Mucosa of stomach (tissue), 1 donor: ENCODE results near the gene CCNB2.
"Not testable (repeated sequence)": the region's sequence is repeated elsewhere in the genome, so short reads cannot be mapped to it uniquely, and the experiment has no call there.

ENCODE experiments used
- H3K27me3 ChIP-seq: one replicate; pipeline ENCODE4 v1.7.0; 2013; ENCODE audit warnings: mild to moderate bottlenecking, low read length; ENCODE audit not compliant: control insufficient read depth, insufficient read depth
- H3K36me3 ChIP-seq: one replicate; pipeline ENCODE4 v1.7.0; 2013; ENCODE audit warnings: low read length; ENCODE audit not compliant: control insufficient read depth, insufficient read depth
- H3K4me1 ChIP-seq: one replicate; pipeline ENCODE4 v1.7.0; 2013; ENCODE audit warnings: mild to moderate bottlenecking, low read length; ENCODE audit not compliant: control insufficient read depth, insufficient read depth
- H3K4me3 ChIP-seq: one replicate; pipeline ENCODE4 v1.7.0; 2013; ENCODE audit warnings: low read length
- H3K9ac ChIP-seq: one replicate; pipeline ENCODE4 v1.7.0; 2013; ENCODE audit warnings: mild to moderate bottlenecking, low read length, moderate library complexity
- H3K9me3 ChIP-seq: one replicate; pipeline ENCODE4 v1.7.0; 2013; ENCODE audit warnings: mild to moderate bottlenecking, low read length, moderate library complexity; ENCODE audit not compliant: control insufficient read depth
- donor health status: Pancreatic carcinoma.

Gene CCNB2

GRCh38 chr15:59157840-59158700 lies 53.1 kb downstream of the CCNB2 start:
- no peak overlapping the region for H3K9ac ChIP-seq
- H3K4me1 ChIP-seq: no peaks in the 10 kb centered on the region
- H3K9me3 ChIP-seq: no peaks in the 10 kb centered on the region
- H3K27me3 ChIP-seq: no peaks in the 10 kb centered on the region
- no peak overlapping the region for H3K4me3 ChIP-seq
- H3K36me3 ChIP-seq: peaks cover 5% of the 10 kb centered on the region

DNA sequence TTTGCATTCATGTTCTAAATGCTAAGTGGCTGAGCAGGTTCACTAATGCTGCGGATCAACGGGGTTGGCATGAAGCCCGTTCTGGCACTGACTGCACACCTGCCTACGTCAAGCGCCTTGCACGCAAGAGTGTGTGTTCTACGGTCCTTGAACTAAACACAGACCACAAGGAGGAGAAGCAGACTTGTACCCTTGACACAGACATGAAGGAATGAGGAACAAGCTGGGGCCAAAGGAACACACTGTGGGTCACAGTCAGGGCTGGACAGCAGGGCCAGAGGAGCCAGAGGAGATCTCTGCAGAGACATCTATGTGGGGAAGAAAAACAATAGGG lies 53.7 kb downstream of the CCNB2 start:
- Histone ChIP-seq H3K9ac (no peak overlapping the region), H3K4me1 (no peaks in the 10 kb centered on the region), H3K9me3 (no peaks in the 10 kb centered on the region), H3K27me3 (no peaks in the 10 kb centered on the region), H3K36me3 (no peaks in the 10 kb centered on the region), H3K4me3 (no peak overlapping the region)

DNA sequence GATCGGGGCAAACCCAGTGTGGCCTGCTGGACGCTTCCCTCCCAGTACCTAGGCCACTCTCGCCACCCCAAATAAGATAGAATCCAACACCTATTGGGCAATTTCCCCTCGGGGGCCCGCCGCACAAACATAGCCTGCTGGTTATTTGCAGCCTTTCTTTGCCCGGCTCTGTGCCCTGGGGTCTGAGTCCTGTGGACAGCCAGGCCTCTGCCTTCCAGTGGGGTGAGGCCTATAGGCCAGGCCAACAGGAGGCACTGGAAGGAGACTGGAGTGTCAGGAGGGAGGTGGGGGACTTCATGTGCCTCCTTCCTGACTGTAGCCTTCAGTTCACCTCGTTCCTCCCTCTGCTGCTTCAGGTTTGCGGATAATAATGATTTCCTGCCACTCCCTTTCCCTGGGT lies 54.3 kb downstream of the CCNB2 start:
- H3K4me3 ChIP-seq: no peak overlapping the region
- no peaks in the 10 kb centered on the region for H3K4me1 ChIP-seq
- H3K27me3 ChIP-seq: no peaks in the 10 kb centered on the region
- H3K9me3 ChIP-seq: no peaks in the 10 kb centered on the region
- no peak overlapping the region for H3K9ac ChIP-seq
- no peaks in the 10 kb centered on the region for H3K36me3 ChIP-seq

- no peaks in the 10 kb centered on the region for H3K4me1 ChIP-seq
- no peaks in the 10 kb centered on the region for H3K36me3 ChIP-seq
Observed at GRCh38 chr15:59160880-59161593, 56.1 kb downstream of the CCNB2 start.

DNA sequence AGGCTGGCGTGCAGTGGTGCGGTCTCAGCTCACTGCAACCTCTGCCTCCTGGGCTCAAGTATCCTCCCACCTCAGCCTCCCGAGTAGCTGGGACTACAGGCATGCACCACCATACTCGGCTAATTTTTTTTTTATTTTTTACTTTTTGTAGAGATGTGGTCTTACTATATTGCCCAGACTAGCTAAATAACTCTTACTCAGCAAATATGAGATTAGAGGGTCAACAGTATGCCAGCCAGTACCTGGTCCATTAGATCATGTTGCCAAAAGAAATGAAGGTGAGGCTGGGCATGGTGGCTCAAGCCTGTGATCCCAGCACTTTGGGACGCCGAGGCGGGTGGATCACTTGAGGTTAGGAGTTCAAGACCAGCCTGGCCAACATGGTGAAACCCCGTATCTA lies 57.1 kb downstream of the CCNB2 start:
- H3K9ac ChIP-seq, H3K36me3 ChIP-seq, H3K4me1 ChIP-seq, H3K4me3 ChIP-seq, H3K27me3 ChIP-seq, H3K9me3 ChIP-seq: not testable (repeated sequence)

More at GRCh38 chr15:59160880-59161593, 56.1 kb downstream of the CCNB2 start:
- H3K27me3 ChIP-seq: no peaks in the 10 kb centered on the region
- no peak overlapping the region for H3K9ac ChIP-seq
- H3K4me3 ChIP-seq: no peak overlapping the region
- no peaks in the 10 kb centered on the region for H3K9me3 ChIP-seq

DNA sequence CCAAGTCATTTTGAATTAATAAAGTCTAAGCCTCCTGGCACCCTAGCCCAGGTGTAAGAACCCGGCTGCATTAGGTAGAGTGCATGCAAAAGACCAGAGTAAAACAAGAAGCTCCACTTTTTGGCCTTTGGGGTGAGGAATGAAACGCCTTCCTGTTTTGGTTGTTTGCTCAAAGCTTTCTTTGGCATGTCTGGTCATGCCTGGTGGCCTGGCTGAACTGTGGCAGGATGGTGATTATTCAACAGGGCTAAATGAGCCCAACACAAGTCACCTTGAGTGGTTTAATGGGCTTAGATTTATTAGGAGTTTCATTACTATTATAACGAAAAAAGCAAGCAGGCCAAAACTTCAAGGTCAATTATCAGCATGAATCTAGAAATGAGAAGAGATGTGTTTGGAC lies 60.8 kb downstream of the CCNB2 start:
- Histone ChIP-seq H3K4me1 (peaks cover 10% of the 10 kb centered on the region), H3K4me3 (no peak overlapping the region), H3K27me3 (no peaks in the 10 kb centered on the region), H3K9me3 (no peaks in the 10 kb centered on the region), H3K36me3 (no peaks in the 10 kb centered on the region), H3K9ac (no peak overlapping the region)

DNA sequence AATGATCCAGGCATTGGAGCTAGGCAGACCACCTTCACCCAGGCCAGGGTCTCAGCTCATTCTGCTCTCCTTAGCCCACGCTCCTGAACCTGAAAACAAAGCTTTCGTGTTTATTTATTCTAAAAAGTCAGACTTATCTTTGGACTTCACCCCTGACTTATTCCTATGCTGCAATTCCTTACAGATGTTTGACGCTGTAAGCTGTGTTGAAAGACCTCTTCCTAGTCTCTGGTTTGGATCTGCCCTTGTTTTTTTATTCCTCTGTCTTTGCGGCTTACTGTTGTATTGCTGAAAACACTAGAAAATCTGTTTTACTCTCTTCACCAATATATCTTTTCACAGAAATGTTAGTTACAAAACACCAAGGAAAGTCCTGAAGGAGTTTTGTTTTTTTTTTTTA lies 61.2 kb downstream of the CCNB2 start:
- no peak overlapping the region for H3K9ac ChIP-seq
- H3K9me3 ChIP-seq: no peaks in the 10 kb centered on the region
- no peak overlapping the region for H3K4me3 ChIP-seq
- H3K36me3 ChIP-seq: no peaks in the 10 kb centered on the region
- H3K4me1 ChIP-seq: peaks cover 10% of the 10 kb centered on the region
- no peaks in the 10 kb centered on the region for H3K27me3 ChIP-seq

DNA sequence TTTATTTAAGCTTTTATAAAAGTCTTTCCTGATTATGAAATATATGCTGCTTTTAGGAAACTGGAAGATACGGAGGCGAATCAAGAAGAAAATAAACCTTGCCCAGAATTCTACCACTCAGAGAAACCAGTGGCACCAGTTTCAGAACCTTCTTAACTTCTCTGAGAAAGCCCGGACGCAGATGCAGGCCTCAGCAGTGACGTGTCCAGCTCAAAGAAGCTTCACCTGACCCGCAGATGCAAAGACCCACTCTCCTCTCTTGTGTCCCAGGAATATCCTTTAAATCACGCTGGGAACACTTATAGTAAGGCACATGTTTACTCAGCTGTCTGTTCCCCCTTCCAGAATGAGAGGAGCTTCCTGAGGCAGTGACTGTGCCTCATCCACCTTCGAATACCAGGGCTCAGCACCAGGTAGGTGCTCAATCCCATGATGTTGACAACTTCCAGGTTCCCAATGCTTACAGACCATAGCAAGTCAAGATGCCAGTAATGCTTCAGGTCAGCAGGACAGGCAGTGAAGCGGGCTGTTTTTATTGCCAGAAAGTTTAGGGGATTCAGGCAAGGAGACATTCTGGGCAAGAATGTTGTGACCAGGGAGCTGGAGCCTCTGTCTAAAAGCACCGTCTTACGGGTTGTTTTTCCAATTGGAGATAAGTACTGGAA lies 61.8 kb downstream of the CCNB2 start:
- Histone ChIP-seq H3K9me3 (no peaks in the 10 kb centered on the region), H3K36me3 (no peaks in the 10 kb centered on the region), H3K4me1 (peaks cover 10% of the 10 kb centered on the region), H3K4me3 (no peak overlapping the region), H3K9ac (no peak overlapping the region), H3K27me3 (no peaks in the 10 kb centered on the region)

DNA sequence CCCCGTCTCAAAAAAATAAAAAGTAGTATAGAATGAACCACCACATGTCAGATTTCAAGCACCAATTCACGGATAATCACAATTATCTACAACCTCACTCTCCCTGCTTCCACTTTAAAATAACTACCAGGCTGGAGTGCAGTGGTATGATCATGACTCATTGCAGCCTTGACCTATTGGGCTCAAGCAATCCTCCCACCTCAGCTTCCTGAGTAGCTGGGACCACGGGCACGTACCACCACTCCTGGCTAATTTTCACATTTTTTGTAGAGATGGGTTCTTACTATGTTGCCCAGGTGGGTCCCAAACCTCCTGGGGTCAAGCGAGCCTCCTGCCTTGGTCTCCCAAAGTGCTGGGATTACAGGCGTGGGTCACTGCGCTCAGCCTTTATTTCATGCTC lies 63.6 kb downstream of the CCNB2 start:
- H3K4me3 ChIP-seq: no peak overlapping the region
- H3K9me3 ChIP-seq: no peaks in the 10 kb centered on the region
- H3K27me3 ChIP-seq: no peaks in the 10 kb centered on the region
- no peak overlapping the region for H3K9ac ChIP-seq
- no peaks in the 10 kb centered on the region for H3K36me3 ChIP-seq
- H3K4me1 ChIP-seq: peaks cover 10% of the 10 kb centered on the region

DNA sequence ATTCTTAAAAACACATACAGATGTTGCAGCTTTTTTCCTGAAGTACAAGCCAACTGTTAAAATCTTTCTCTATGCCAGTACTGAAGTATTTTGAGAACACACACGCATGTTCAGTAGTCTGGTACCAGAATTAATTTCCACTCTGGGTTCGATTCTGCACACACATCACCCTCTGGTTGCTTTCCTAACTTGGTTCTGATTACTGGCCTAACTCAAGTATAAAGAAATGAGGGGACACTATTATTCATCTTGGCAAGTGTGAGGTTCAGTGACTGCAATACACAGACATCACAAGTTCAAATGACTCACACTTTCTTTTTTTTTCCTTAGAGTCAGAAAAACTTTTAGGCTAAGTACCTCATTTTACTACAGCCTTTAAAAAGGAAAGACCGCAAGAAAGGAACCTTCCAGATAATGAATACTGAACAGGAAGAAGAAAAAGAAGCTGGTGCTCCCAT lies 64.3 kb downstream of the CCNB2 start:
- Histone ChIP-seq H3K4me1 (peaks cover 13% of the 10 kb centered on the region), H3K4me3 (no peak overlapping the region), H3K9me3 (no peaks in the 10 kb centered on the region), H3K36me3 (no peaks in the 10 kb centered on the region), H3K27me3 (no peaks in the 10 kb centered on the region), H3K9ac (no peak overlapping the region)

GRCh38 chr15:59170295-59171066 lies 65.5 kb downstream of the CCNB2 start:
- H3K4me3 ChIP-seq: no peak overlapping the region
- H3K36me3 ChIP-seq: no peaks in the 10 kb centered on the region
- H3K9ac ChIP-seq: no peak overlapping the region
- no peaks in the 10 kb centered on the region for H3K9me3 ChIP-seq
- H3K27me3 ChIP-seq: no peaks in the 10 kb centered on the region
- peaks cover 25% of the 10 kb centered on the region for H3K4me1 ChIP-seq

- Histone ChIP-seq H3K4me1 (peaks cover 28% of the 10 kb centered on the region), H3K9ac (no peak overlapping the region), H3K36me3 (no peaks in the 10 kb centered on the region), H3K4me3 (no peak overlapping the region), H3K27me3 (no peaks in the 10 kb centered on the region), H3K9me3 (no peaks in the 10 kb centered on the region)
Observed at GRCh38 chr15:59171067-59171397, 66.1 kb downstream of the CCNB2 start.
